Neural progenitor cell (in vitro differentiated cells): ENCODE measurements around the gene RNF26. TPM values are rescaled to one million over a fixed set of nuclear protein-coding genes. Genes with fewer than 3 reads are reported as not detected.

Experiments used
- DNase-seq: peaks from one replicate; pipeline ENCODE4 v3.0.0-alpha.2; 2016; ENCODE audit warnings: low spot score
- H2AFZ ChIP-seq: fragments of 200-600 bp; sonication (generic); replicated peaks from 2 replicates; pipeline ENCODE4 v1.6.1; 2016; ENCODE audit warnings: antibody characterized with exemption
- H3F3A ChIP-seq: fragments of 200-600 bp; sonication (generic); 2 replicates; pipeline ENCODE4 v1.6.1; 2016; ENCODE audit warnings: antibody characterized with exemption, low read depth
- H3K27ac ChIP-seq: fragments of 200-600 bp; sonication (generic); 2 replicates; pipeline ENCODE4 v1.5.1; 2016; ENCODE audit warnings: mild to moderate bottlenecking
- H3K27me3 ChIP-seq: fragments of 200-600 bp; sonication (generic); 2 replicates; pipeline ENCODE4 v1.6.1; 2016; ENCODE audit warnings: mild to moderate bottlenecking, moderate library complexity
- H3K36me3 ChIP-seq: fragments of 200-600 bp; sonication (generic); 2 replicates; pipeline ENCODE4 v1.5.1; 2016
- H3K4me1 ChIP-seq: fragments of 200-600 bp; sonication (generic); 2 replicates; pipeline ENCODE4 v1.6.1; 2016; ENCODE audit warnings: mixed run types
- H3K4me2 ChIP-seq: fragments of 200-600 bp; sonication (generic); 2 replicates; pipeline ENCODE4 v1.6.1; 2016
- H3K4me3 ChIP-seq: fragments of 200-600 bp; sonication (generic); 2 replicates; pipeline ENCODE4 v1.5.1; 2016
- H3K79me2 ChIP-seq: fragments of 200-600 bp; sonication (generic); 2 replicates; pipeline ENCODE4 v1.6.1; 2016; ENCODE audit warnings: low read depth
- H3K9ac ChIP-seq: fragments of 200-600 bp; sonication (generic); 2 replicates; pipeline ENCODE4 v1.6.1; 2016
- H3K9me3 ChIP-seq: fragments of 200-600 bp; sonication (generic); 2 replicates; pipeline ENCODE4 v1.5.1; 2016; ENCODE audit warnings: low read depth
- H4K20me1 ChIP-seq: fragments of 200-600 bp; sonication (generic); 2 replicates; pipeline ENCODE4 v1.6.1; 2016; ENCODE audit warnings: low read depth
- H3K27ac Mint-ChIP-seq: 3 replicates; pipeline ENCODE4 v1.8.0; 2021; ENCODE audit warnings: mixed read lengths
- H3K27me3 Mint-ChIP-seq: 2 replicates; pipeline ENCODE4 v1.8.0; 2022; ENCODE audit warnings: low read depth, mild to moderate bottlenecking, inconsistent platforms, moderate library complexity, mixed read lengths; ENCODE audit not compliant: insufficient read depth
- H3K36me3 Mint-ChIP-seq: 3 replicates; pipeline ENCODE4 v1.8.0; 2021; ENCODE audit warnings: mixed read lengths
- H3K4me1 Mint-ChIP-seq: 3 replicates; pipeline ENCODE4 v1.8.0; 2021; ENCODE audit warnings: mixed read lengths
- H3K4me3 Mint-ChIP-seq: 3 replicates; pipeline ENCODE4 v1.8.0; 2021; ENCODE audit warnings: mild to moderate bottlenecking, moderate library complexity, mixed read lengths
- H3K9me3 Mint-ChIP-seq: 3 replicates; pipeline ENCODE4 v1.8.0; 2020; ENCODE audit warnings: mixed read lengths
- CTCF ChIP-seq: fragments of 200-600 bp; sonication (generic); IDR thresholded peaks from 2 replicates; pipeline ENCODE4 v1.5.1; 2017; ENCODE audit warnings: antibody characterized with exemption, mild to moderate bottlenecking
- EZH2 ChIP-seq: fragments of 200-600 bp; sonication (generic); IDR thresholded peaks from 2 replicates; pipeline ENCODE4 v1.6.1; 2017; ENCODE audit warnings: antibody characterized with exemption, mild to moderate bottlenecking, moderate library complexity
- EZH2phosphoT487 ChIP-seq: fragments of 200-600 bp; sonication (generic); IDR thresholded peaks from 2 replicates; pipeline ENCODE4 v1.6.1; 2017; ENCODE audit warnings: antibody characterized with exemption
- total RNA-seq: library from RNA; depleted of rRNA; stranded (reverse); fragments of >200 nt; gene quantifications from 2 replicates; pipeline ENCODE4 v1.2.3, GENCODE V29; 2015; ENCODE audit warnings: low replicate concordance

Gene RNF26
- 17.1 and 48.2 TPM in 2 replicates for total RNA-seq

GRCh38 chr11:119334174-119334930 is at the start of gene RNF26:
Gene RNF26 (plus strand): TSS chr11:119334527. CDS start chr11:119335123, 596 bp downstream.
- no peak for TF ChIP-seq CTCF
- TF ChIP-seq EZH2phosphoT487: no peak
- no peak for TF ChIP-seq EZH2
- Mint-ChIP-seq H3K4me1 (peaks cover 67% of the 10 kb centered on the region), H3K9me3 (no peaks in the 10 kb centered on the region), H3K4me3 (peak within 1 kb of the TSS; percentile 100), H3K36me3 (peaks cover 5% of the 10 kb centered on the region), H3K27me3 (peaks cover 9% of the 10 kb centered on the region), H3K27ac (peak within 1 kb of the TSS; percentile 94)
- Histone ChIP-seq H3K4me1 (peaks cover 60% of the 10 kb centered on the region), H2AFZ (no peak within 1 kb of the TSS), H3K36me3 (no peaks in the 10 kb centered on the region), H3F3A (peaks cover 70% of the 10 kb centered on the region), H4K20me1 (peaks cover 15% of the 10 kb centered on the region), H3K27ac (peak within 1 kb of the TSS; percentile 94), H3K4me3 (peak within 1 kb of the TSS; percentile 91), H3K9ac (peak within 1 kb of the TSS; percentile 99), H3K4me2 (peak within 1 kb of the TSS; percentile 99), H3K9me3 (no peaks in the 10 kb centered on the region), H3K79me2 (peaks cover 35% of the 10 kb centered on the region), H3K27me3 (peaks cover 8% of the 10 kb centered on the region)
- peak; percentile 99 for DNase-seq

DNA sequence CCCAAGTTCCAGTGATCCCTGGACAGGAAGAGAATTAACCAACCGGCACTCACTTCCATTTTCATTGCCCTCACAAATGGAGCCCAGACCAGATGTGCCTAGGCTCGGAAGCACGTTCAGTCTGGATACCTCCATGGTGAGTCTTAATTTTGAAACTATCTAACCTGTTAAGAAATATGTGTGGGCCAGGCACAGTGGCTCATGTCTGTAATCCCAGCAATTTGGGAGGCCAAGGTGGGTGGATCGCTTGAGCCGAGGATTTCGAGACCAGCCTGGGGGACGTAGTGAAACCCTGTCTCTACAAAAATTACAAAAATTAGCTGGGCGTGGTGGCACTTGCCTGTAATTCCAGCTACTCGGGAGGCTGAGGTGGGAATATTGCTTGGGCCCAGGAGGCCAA is 48.9 kb upstream of the RNF26 start:
- Mint-ChIP-seq H3K27me3 (no peaks in the 10 kb centered on the region), H3K4me3 (no peak overlapping the region), H3K36me3 (peaks cover 18% of the 10 kb centered on the region), H3K9me3 (no peaks in the 10 kb centered on the region), H3K27ac (no peak overlapping the region), H3K4me1 (no peaks in the 10 kb centered on the region)
- no peak for DNase-seq
- H3K9ac ChIP-seq: no peak overlapping the region
- H3K27me3 ChIP-seq: no peaks in the 10 kb centered on the region
- H3K4me1 ChIP-seq: no peaks in the 10 kb centered on the region
- no peak overlapping the region for H3K4me3 ChIP-seq
- no peaks in the 10 kb centered on the region for H3K79me2 ChIP-seq
- H3K27ac ChIP-seq: no peak overlapping the region
- H3F3A ChIP-seq: no peaks in the 10 kb centered on the region
- TF ChIP-seq EZH2phosphoT487 (no peak), EZH2 (no peak), CTCF (no peak)
- no peaks in the 10 kb centered on the region for H3K9me3 ChIP-seq
- H3K36me3 ChIP-seq: no peaks in the 10 kb centered on the region
- H3K4me2 ChIP-seq: no peak overlapping the region
- no peak overlapping the region for H2AFZ ChIP-seq
- H4K20me1 ChIP-seq: no peaks in the 10 kb centered on the region

DNA sequence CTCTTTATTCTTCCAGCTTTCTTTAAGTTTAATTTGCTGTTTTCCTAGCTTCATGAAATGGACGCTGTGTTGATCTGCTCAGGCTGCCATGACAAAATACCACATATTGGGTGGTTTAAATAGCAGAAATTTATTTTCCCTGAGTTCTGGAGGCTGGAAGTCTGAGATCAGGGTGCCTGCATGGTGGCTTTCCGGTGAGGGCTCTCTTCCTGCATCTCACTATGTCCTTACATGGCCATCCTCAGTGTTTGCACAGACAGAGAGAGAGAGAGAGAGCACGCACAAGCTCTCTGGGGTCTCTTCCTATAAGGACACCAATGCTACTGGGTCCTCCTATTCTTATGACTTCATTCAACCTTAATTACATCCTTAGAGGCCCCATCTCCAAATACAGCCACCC is 46.1 kb upstream of the RNF26 start:
- no peaks in the 10 kb centered on the region for H3F3A ChIP-seq
- H3K4me3 Mint-ChIP-seq: no peak overlapping the region
- no peak overlapping the region for H2AFZ ChIP-seq
- no peak overlapping the region for H3K4me2 ChIP-seq
- H3K4me1 Mint-ChIP-seq: no peaks in the 10 kb centered on the region
- no peak overlapping the region for H3K27ac ChIP-seq
- no peaks in the 10 kb centered on the region for H3K27me3 ChIP-seq
- H3K79me2 ChIP-seq: no peaks in the 10 kb centered on the region
- H3K4me3 ChIP-seq: no peak overlapping the region
- no peaks in the 10 kb centered on the region for H3K27me3 Mint-ChIP-seq
- H3K9me3 Mint-ChIP-seq: peaks cover 6% of the 10 kb centered on the region
- H3K4me1 ChIP-seq: no peaks in the 10 kb centered on the region
- H4K20me1 ChIP-seq: no peaks in the 10 kb centered on the region
- H3K9me3 ChIP-seq: no peaks in the 10 kb centered on the region
- H3K36me3 Mint-ChIP-seq: peaks cover 26% of the 10 kb centered on the region
- no peak for DNase-seq
- TF ChIP-seq EZH2phosphoT487 (no peak), CTCF (no peak), EZH2 (no peak)
- H3K27ac Mint-ChIP-seq: no peak overlapping the region
- H3K36me3 ChIP-seq: no peaks in the 10 kb centered on the region
- no peak overlapping the region for H3K9ac ChIP-seq
